GM19099 (cell line): ENCODE data around the gene ZSWIM9.

ENCODE experiments used
- POLR2A ChIP-seq: IDR thresholded peaks from 3 replicates; pipeline ENCODE4 v1.6.1; 2011; ENCODE audit warnings: low read depth; ENCODE audit not compliant: insufficient read length; ENCODE audit errors: extremely low read depth

ZSWIM9 gene

DNA sequence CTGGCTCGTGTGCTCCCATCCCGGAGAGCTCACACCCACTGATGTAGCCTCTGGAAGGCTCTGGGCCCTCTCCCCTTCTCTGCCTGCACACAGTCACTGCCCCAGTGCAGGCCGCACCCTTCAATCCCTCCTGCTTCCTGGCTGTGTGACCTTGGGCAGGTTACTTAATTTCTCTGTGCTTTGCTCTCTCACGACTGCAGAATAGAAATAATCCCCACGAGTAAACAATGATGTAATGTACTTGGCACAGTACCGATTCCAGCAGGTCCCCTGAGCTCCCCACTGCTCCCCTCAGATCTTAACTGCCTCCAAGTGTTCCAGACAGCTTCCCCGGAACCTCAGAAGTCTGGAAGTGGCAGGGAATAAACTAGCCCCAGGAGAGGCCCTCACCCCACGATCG, 16.5 kb upstream of the ZSWIM9 start:
- TF ChIP-seq POLR2A: no peak

DNA sequence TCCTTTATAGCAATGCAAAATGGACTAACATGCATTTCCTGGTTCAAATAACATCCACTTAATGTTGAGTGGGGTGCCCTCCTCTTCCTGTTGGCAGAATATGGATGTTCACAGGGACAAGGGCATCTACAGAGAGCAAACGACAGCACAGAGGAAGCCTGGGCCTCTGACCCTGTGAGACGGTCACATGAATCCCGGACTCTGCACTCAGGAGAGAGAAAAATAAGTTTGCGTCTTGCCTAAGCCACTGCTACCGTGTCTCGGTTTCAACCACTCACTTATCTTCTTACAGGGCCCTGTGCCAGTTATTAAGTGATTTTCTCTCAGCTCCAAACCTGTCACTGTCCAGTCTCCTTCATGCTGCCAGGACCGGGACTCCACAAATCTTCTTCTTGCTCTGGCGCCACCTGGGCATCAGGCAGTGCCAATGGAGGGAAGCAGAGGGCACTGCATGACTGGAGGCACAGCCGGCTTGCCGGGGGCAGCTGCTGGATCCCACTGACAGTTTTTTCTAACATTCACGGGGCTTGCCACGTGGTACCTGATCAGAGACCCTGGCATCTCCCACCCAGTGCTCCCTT, 12.2 kb upstream of the ZSWIM9 start:
- TF ChIP-seq POLR2A: no peak

DNA sequence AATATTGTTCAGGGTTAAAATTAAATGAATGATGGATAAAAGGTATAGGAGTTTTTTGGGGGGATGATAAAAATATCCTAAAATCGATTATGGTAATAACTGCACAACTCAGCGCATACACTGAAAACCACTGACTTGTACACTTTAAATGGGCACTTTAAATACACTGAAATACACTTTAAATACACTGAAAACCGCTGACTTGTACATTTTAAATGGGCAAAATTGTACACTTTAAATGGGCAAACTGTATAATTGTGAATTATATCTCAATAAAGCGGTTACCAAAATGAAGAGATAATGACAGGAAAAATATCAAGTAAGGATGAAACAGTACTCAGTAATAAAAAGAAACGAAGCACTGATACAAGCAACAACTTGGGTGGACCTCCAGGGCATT, 1.8 kb upstream of the ZSWIM9 start:
- no peak for TF ChIP-seq POLR2A

DNA sequence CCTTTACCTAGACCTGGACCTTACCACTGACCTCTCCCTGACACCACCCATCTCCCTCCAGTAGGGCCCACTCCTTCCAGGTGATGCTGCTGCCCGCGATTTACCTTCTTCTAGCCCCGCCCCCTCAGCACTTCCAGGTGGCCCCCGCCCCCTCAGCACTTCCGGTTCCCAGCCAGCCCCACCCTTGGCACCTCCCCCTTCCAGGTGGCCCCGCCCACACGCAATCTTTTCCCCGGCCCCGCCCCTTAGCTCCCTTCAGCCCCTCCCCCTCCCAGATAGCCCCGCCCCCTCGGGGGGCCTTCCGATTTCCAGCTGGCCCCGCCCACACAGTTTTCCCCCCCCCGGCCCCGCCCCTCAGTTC, 922 bp upstream of the ZSWIM9 start:
- TF ChIP-seq POLR2A: no peak

DNA sequence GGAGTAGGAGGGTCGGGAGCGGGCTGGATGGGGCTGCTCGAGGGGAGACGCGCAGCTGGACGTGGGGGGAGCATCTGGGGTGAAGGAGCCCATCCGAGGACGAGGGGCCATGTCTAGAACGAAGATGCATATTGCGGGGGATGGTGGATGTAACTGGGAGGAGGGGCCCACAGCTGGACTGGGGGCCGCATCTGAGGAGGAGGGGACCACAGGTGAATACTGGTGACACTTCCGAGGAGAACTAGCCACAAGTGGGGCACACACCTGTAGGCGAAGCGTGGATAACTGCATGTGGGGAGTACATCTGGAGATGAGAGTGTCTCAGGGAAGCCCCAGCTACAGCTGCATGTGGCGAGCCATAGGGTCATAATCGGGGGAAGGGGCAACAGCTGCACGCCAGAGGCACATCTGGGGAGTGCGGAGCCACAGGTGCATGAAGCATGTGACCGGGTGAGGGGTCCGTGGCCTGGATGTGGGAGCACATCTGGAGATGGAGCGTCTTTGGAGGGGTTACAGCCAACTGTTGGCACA, 402 bp downstream of the ZSWIM9 start:
- TF ChIP-seq POLR2A: no peak

DNA sequence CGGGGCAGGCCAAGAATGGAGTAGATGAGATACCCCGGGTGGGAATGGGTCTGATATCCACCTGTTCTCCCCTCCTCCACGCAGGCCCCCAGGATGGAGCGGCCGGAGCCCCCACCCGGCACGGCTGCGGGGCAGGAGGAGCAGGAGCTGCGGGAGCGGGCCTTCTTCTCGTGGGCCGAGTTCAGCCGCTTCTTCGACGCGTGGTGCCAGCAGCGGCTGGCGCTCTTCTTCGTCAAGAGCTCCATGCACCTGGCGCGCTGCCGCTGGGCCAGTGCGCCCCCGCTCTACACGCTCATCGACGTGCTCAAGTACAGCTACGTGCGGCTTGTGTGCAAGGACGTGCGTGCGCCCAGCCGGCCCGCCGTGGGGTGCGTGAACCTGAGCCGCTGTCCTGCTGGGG, 1.2 kb downstream of the ZSWIM9 start:
- TF ChIP-seq POLR2A: no peak

DNA sequence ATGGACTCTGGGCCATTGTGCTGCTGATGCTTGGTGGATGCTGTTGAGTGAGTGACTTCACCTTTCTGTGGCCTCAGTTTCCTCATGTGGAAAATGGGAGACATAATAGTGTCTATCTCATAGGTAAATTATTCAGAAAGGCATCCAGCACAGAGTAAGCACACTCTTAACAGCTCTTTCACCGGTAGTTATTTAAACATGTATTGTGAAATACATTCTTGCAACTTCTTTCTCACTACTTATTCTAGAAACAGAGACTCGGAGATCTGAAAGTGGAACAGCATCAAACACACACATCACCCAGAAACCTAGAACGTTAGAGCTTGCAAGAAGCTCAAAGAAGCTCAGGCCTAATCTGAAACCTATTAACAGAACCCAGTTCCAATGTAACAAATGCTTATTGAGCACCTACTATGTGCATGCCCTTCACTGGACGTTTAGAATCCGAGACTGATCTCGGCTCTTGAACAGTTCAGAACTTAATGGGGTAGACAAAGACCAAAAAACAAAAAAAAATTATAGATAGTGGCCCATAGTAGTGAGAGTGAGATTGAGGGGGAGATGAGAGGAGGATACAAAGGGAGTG, 4.1 kb downstream of the ZSWIM9 start:
- TF ChIP-seq POLR2A: no peak

DNA sequence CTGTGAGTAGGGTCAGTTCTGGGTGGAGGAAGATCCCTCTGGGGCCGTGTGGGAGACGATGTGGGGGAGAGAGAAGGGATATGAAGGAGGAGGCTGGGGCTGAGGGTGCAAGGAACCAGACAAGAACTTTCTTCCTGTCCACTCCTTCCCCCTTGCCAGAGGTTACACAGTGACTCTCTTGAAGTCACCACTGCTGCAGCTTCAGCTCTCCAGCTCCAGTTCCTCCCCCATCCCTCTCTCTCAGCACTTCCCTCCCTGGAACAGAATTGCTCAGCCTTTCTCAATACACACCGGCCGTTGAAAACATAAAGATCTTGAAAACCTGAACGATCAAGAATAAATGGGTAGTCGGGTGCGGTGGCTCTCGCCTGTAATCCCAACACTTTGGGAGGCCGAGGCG, 5.1 kb downstream of the ZSWIM9 start:
- TF ChIP-seq POLR2A: no peak

DNA sequence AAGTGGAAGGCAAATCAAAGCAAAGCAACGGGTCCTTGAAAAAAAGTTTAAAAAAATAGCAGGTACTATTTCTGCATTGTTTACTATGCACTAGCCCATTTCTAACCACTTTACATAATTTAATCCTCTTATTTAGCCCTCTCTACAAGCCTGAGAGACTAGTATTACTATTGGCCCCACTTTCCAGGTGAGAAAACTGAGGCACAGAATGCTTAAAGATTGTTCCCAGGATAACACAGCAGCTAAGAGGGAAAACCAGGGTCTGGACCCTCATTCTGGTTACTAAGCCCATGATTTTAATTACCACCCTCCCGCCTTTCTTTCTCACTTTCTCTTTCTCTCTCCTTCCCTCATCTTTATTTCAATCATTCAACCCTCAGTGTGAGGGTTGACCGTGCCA, 5.7 kb downstream of the ZSWIM9 start:
- no peak for TF ChIP-seq POLR2A

DNA sequence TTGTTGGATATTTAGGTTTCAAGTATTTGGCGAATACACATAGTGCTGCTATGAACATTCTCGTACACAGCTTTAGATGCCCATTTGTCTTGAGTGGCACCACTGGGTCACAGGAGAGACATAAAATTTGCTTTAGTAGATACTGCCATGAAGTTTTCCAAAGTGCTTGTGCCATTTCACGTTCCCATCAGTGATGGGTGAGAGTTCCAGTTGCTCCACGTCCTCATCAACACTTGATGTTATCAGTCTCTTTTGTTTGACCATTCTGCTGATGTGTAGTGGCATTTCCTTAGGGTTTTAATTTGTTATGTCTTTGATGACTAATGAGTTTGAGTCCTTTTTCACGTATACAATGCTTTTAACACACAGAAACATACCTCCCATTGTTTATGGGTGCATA, 11.0 kb downstream of the ZSWIM9 start:
- no peak for TF ChIP-seq POLR2A

DNA sequence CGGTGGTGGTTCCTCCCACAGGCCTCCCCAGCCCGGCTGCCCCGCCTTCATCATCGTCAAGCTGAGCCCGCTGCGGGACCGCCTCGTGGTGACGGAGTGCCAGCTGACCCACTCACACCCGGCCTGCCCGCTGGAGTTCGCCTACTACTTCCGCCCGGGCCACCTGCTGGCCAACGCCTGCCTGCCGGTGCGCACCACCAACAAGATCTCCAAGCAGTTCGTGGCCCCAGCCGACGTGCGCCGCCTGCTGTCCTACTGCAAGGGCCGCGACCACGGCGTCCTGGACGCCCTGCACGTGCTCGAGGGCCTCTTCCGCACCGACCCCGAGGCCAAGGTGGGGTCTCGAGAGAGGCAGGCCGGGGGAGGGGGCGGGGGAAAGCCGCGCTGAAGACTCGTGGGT, 12.0 kb downstream of the ZSWIM9 start:
- TF ChIP-seq POLR2A: no peak

DNA sequence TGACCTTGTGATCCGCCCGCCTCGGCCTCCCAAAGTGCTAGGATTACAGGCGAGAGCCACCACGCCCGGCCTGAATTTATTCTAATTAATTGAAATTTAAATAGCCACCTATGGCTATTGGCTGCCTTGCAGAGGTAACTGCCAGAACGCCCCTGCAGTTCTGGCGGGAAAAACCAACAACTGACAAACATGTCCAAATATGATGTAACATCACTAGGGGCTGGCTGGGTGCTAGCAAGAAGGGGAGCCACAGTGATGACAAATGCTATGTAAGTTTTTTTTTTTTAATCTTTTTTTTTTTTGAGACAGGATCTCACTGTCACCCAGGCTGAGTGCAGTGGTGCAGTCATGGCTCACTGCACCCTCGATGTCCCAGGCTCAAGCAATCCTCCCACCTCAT, 12.9 kb downstream of the ZSWIM9 start:
- TF ChIP-seq POLR2A: no peak

DNA sequence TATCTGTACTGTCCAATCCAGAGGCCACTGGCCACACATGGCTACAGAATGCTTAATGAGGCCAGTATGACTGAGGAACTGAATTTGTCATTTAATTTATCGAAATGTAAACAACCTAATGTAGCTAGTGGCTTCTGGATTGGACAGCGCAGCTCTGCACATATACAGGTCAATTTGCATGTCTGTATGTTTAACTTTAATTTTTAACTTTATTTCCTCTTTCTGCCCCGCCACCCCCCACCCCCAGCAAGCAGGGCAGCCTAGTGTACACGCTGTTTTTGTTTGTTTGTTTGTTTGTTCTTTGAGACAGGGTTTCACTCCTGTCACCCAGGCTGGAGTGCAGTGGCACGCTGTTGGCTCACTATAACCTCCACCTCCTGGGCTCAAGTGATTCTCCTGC, 15.5 kb downstream of the ZSWIM9 start:
- TF ChIP-seq POLR2A: no peak

DNA sequence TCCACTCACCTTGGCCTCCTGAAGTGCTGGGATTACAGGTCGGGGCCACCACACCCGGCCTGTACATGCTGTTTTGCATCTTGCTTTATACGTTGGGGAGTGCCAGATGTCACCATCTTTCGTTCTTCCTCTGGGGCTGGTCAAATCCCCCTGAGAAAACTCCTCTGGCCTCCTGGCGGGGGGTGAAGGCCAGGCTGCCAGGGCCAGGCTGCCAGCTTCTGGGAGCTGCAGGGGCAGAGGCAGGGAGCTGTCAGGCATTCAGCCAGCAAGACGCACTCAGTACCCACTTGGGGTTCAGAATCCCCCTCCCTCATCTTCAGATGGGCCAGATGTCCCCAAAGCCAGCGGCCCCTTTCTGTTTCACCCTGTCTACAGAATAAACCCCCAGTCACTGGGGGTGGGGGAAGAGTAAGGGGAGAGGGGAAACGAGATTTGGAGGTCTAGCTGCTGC, 16.1 kb downstream of the ZSWIM9 start:
- peak; percentile 34 for TF ChIP-seq POLR2A

DNA sequence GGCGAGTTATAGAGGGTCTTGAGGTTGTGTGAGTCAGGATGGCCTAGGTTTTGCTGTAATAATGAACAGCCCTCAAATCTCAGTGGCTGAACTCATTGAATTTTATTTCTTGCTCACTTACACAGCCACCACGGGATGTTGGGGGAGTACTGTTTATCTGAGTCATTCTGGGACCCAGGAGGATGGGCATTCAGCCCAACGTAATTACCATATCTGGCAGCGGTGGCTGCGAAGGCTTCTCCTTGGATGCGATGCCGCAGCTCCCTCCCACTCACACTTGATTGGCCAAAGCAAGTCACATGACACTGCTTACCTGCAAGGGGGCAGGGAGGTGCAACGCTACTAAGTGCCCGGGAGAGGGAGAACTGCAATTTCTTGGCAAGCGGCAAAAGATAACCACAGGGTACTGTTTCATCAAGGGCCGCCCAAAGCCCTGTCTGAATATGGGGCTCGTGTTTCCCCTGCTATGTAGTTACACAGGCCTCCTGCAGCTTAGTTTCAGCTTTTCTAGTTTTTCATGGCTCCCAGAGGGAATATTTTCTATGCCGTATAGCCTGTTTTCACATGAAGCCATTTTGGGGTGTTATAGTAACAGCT, 19.9 kb downstream of the ZSWIM9 start:
- no peak for TF ChIP-seq POLR2A

DNA sequence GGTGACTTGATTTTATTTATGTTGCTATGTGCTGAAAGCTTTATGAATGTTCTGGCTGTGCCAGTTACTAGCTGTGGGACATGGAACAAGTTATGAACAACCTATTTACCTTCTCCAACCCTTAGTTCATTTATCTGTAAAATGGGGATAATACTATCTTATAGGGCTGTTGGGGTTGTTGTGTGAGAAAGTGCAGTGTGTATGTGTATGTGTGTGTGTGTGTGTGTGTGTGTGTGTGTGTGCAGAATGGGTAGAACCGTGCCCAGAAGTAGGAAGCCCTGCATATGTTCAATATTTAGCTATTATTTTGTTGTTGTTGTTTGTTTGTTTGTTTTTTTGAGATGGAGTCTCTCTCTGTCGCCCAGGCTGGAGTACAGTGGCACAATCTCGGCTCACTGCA, 20.4 kb downstream of the ZSWIM9 start:
- no peak for TF ChIP-seq POLR2A
